Right atrium auricular region (tissue), 2 donors: Measurements from ENCODE around the gene MBD5. TPM values are rescaled to one million over a fixed set of nuclear protein-coding genes. Genes with fewer than 3 reads are reported as not detected.
"Not testable (repeated sequence)": the region's sequence is repeated elsewhere in the genome, so short reads cannot be mapped to it uniquely, and the experiment has no call there.

Source experiments
- DNase-seq: peaks from one replicate; pipeline ENCODE4 v3.0.0-alpha.2; 2019; ENCODE audit warnings: low spot score
- H3K27ac ChIP-seq, 2 donors: fragments of 200-600 bp; sonication (generic); 1 replicate in 1 of 2; 2 replicates in 1 of 2; pipeline ENCODE4 v1.5.1; 2016 to 2019
- H3K27me3 ChIP-seq, 2 donors: fragments of 200-600 bp; sonication (generic); one replicate each; pipeline versions ENCODE4 v1.5.1 to v1.6.0; 2017 to 2019
- H3K36me3 ChIP-seq: fragments of 200-600 bp; sonication (generic); one replicate; pipeline ENCODE4 v1.5.1; 2016
- H3K4me1 ChIP-seq, 2 donors: fragments of 200-600 bp; sonication (generic); one replicate each; pipeline versions ENCODE4 v1.5.1 to v1.6.0; 2017 to 2019
- H3K4me3 ChIP-seq, 2 donors: fragments of 200-600 bp; sonication (generic); 1 replicate in 1 of 2; 2 replicates in 1 of 2; pipeline ENCODE4 v1.5.1; 2017 to 2019; ENCODE audit warnings: mild to moderate bottlenecking in 1 of 2, moderate library complexity in 1 of 2
- H3K9me3 ChIP-seq, 2 donors: fragments of 200-600 bp; sonication (generic); one replicate each; pipeline ENCODE4 v1.5.1; 2019
- total RNA-seq, 2 donors: library from RNA; depleted of rRNA; stranded (reverse); fragments of >200 nt; gene quantifications; one replicate each; pipeline ENCODE4 v1.1.0, GENCODE V29; 2016
- TF ChIP-seq, protein P1 (sequence below), 2 donors: fragments of 200-600 bp; sonication (generic); IDR thresholded peaks; one replicate each; pipeline ENCODE4 v1.5.1; 2019; ENCODE audit warnings: antibody characterized with exemption in 2 of 2

Gene MBD5
- total RNA-seq, 2 donors from 2014 or later: 14.5 to 22.8 TPM

- Histone ChIP-seq H3K36me3 (no peaks in the 10 kb centered on the region), H3K4me3 (no peak overlapping the region), H3K27me3 (no peaks in the 10 kb centered on the region), H3K4me1 (no peaks in the 10 kb centered on the region), H3K9me3 (no peaks in the 10 kb centered on the region), H3K27ac (no peak overlapping the region)
- TF ChIP-seq, protein P1, sequence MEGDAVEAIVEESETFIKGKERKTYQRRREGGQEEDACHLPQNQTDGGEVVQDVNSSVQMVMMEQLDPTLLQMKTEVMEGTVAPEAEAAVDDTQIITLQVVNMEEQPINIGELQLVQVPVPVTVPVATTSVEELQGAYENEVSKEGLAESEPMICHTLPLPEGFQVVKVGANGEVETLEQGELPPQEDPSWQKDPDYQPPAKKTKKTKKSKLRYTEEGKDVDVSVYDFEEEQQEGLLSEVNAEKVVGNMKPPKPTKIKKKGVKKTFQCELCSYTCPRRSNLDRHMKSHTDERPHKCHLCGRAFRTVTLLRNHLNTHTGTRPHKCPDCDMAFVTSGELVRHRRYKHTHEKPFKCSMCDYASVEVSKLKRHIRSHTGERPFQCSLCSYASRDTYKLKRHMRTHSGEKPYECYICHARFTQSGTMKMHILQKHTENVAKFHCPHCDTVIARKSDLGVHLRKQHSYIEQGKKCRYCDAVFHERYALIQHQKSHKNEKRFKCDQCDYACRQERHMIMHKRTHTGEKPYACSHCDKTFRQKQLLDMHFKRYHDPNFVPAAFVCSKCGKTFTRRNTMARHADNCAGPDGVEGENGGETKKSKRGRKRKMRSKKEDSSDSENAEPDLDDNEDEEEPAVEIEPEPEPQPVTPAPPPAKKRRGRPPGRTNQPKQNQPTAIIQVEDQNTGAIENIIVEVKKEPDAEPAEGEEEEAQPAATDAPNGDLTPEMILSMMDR (IDR thresholded peaks at IDR 0.05): no peak
- no peak for DNase-seq
These were observed 520.9 kb downstream of the MBD5 start for GRCh38 chr2:148541792-148542191.

DNA sequence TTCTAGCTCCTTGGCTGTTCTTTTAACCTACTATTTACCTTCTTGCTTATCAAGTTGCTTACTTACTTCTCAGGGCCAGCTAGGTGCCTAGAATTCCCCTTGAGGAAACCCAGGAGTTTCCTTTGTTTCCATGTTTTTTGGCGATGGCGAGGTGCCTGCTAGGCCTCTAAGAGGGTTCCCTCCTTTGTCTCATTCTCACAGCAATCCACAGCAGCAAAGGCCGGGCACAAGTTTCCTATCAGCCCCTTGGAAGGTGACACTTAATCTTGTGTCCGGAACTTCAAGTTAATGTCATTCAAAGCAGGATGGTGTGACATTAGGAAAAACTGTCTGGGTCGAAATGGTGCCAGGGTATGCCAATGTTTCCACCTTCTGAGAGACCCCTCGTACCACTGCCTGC, 521.7 kb downstream of the MBD5 start:
- Histone ChIP-seq H3K9me3 (no peaks in the 10 kb centered on the region), H3K36me3 (no peaks in the 10 kb centered on the region), H3K27ac (no peak overlapping the region), H3K4me3 (no peak overlapping the region), H3K27me3 (no peaks in the 10 kb centered on the region), H3K4me1 (no peaks in the 10 kb centered on the region)
- TF ChIP-seq, protein P1 (IDR thresholded peaks at IDR 0.05): no peak
- DNase-seq: no peak

GRCh38 chr2:148543088-148543540, 522.2 kb downstream of the MBD5 start:
- H3K27ac ChIP-seq, H3K4me1 ChIP-seq, H3K36me3 ChIP-seq, H3K4me3 ChIP-seq, H3K27me3 ChIP-seq, H3K9me3 ChIP-seq, DNase-seq: not testable (repeated sequence)

- Histone ChIP-seq H3K27me3 (no peaks in the 10 kb centered on the region), H3K27ac (no peak overlapping the region), H3K4me1 (no peaks in the 10 kb centered on the region), H3K36me3 (no peaks in the 10 kb centered on the region), H3K4me3 (no peak overlapping the region), H3K9me3 (no peaks in the 10 kb centered on the region)
- DNase-seq: no peak
- TF ChIP-seq, protein P1 (IDR thresholded peaks at IDR 0.05): no peak
These were observed 524.7 kb downstream of the MBD5 start for GRCh38 chr2:148545390-148546256.

GRCh38 chr2:148546270-148546669, 525.4 kb downstream of the MBD5 start:
- H3K9me3 ChIP-seq: no peaks in the 10 kb centered on the region
- no peak for DNase-seq
- no peak overlapping the region for H3K27ac ChIP-seq
- H3K4me3 ChIP-seq: no peak overlapping the region
- no peaks in the 10 kb centered on the region for H3K27me3 ChIP-seq
- H3K4me1 ChIP-seq: no peaks in the 10 kb centered on the region
- TF ChIP-seq, protein P1 (IDR thresholded peaks at IDR 0.05): no peak
- H3K36me3 ChIP-seq: no peaks in the 10 kb centered on the region

GRCh38 chr2:148548716-148549400, 528.0 kb downstream of the MBD5 start:
- Histone ChIP-seq H3K4me3 (no peak overlapping the region), H3K36me3 (no peaks in the 10 kb centered on the region), H3K27ac (no peak overlapping the region), H3K27me3 (no peaks in the 10 kb centered on the region), H3K9me3 (no peaks in the 10 kb centered on the region), H3K4me1 (no peaks in the 10 kb centered on the region)
- DNase-seq: no peak
- TF ChIP-seq, protein P1 (IDR thresholded peaks at IDR 0.05): no peak
